GM12872 (cell line): Measurements from ENCODE around the gene MAP2K1.

Experiments used
- CTCF ChIP-seq: IDR thresholded peaks from 3 replicates; pipeline ENCODE4 v1.5.1; 2011; ENCODE audit warnings: low read depth, mild to moderate bottlenecking, low read length, moderate library complexity; ENCODE audit not compliant: insufficient read depth

MAP2K1 gene

GRCh38 chr15:66389098-66389858, 2.6 kb downstream of the MAP2K1 start:
- no peak for TF ChIP-seq CTCF

GRCh38 chr15:66389859-66390381, 3.2 kb downstream of the MAP2K1 start:
- no peak for TF ChIP-seq CTCF

- no peak for TF ChIP-seq CTCF
Observed at GRCh38 chr15:66390678-66391077, 4.0 kb downstream of the MAP2K1 start.

- no peak for TF ChIP-seq CTCF
Observed at GRCh38 chr15:66394472-66394871, 7.8 kb downstream of the MAP2K1 start.

GRCh38 chr15:66394915-66395314, 8.2 kb downstream of the MAP2K1 start:
- TF ChIP-seq CTCF = no peak

GRCh38 chr15:66399276-66399675, 12.6 kb downstream of the MAP2K1 start:
- no peak for TF ChIP-seq CTCF

GRCh38 chr15:66400351-66400774, 13.7 kb downstream of the MAP2K1 start:
- no peak for TF ChIP-seq CTCF
